Endothelial cell of umbilical vein (primary cell): Measurements from ENCODE around the gene URM1. TPM values are rescaled to one million over a fixed set of nuclear protein-coding genes. Genes with fewer than 3 reads are reported as not detected.

ENCODE experiments used
- BruUV-seq: library from RNA; stranded (reverse); fragments of 400-500 nt; replicated peaks from 2 replicates; lab custom pipeline; 2021; lab: Mats Ljungman, UMichigan
- CTCF ChIA-PET: fragments of 300-600, 350-600 bp; sonication (Branson Sonifier 250); formaldehyde crosslinking; loops from one replicate; lab custom pipeline; 2021; ENCODE audit warnings: antibody characterized with exemption, inconsistent platforms; lab: Charles Lee
- POLR2A ChIA-PET: fragments of 300-600, 350-600 bp; sonication (Branson Sonifier 250); formaldehyde crosslinking; loops from one replicate; lab custom pipeline; 2021; ENCODE audit warnings: antibody characterized with exemption, inconsistent platforms; lab: Charles Lee
- DNase-seq: peaks from one replicate; pipeline ENCODE4 v3.0.0-alpha.2; 2011; ENCODE audit warnings: low read depth, low spot score
- FAIRE-seq: peaks from 2 replicates; lab custom pipeline; 2011; peaks lifted over from hg19 to GRCh38; lab: Jason Lieb, UNC
- H2AFZ ChIP-seq: 2 replicates; pipeline ENCODE4 v1.6.0; 2012; ENCODE audit warnings: low read depth, low read length, control low read depth, inconsistent platforms
- H3K27ac ChIP-seq: 2 replicates; pipeline ENCODE4 v1.5.1; 2011; ENCODE audit warnings: low read depth, mild to moderate bottlenecking, control low read depth, low read length, moderate library complexity; ENCODE audit not compliant: insufficient read depth
- H3K27me3 ChIP-seq, 2 experiments: 2 replicates each; pipeline versions ENCODE4 v1.6.0 to v1.6.1; 2011; ENCODE audit warnings: low read length in 2 of 2, mixed read lengths in 1 of 2; ENCODE audit not compliant: control insufficient read depth in 2 of 2, insufficient read depth in 2 of 2
- H3K36me3 ChIP-seq, 2 experiments: 2 replicates in 1 of 2; 3 replicates in 1 of 2; pipeline ENCODE4 v1.5.1; 2011; ENCODE audit warnings: low read length in 2 of 2, mild to moderate bottlenecking in 1 of 2, moderate library complexity in 1 of 2; ENCODE audit not compliant: control insufficient read depth in 2 of 2, insufficient read depth in 2 of 2; ENCODE audit errors: extremely low read depth in 1 of 2
- H3K4me1 ChIP-seq: 3 replicates; pipeline ENCODE4 v1.5.1; 2011; ENCODE audit warnings: mild to moderate bottlenecking, low read length; ENCODE audit not compliant: control insufficient read depth, insufficient read depth; ENCODE audit errors: extremely low read depth
- H3K4me2 ChIP-seq: 2 replicates; pipeline ENCODE4 v1.6.1; 2011; ENCODE audit warnings: low read length, control low read depth, mixed read lengths; ENCODE audit not compliant: insufficient read depth
- H3K4me3 ChIP-seq, 3 experiments: fragments of 200-600 bp in 1 of 3; sonication (generic), shearing (Covaris generic) in 1 of 3; replicated peaks in 1 of 3; 2 replicates each; pipeline ENCODE4 v1.5.1; 2011 to 2016; ENCODE audit warnings: control low read depth in 3 of 3, low read length in 3 of 3, mild to moderate bottlenecking in 2 of 3, inconsistent platforms in 1 of 3, low read depth in 1 of 3, moderate library complexity in 1 of 3; ENCODE audit not compliant: insufficient read depth in 1 of 3
- H3K79me2 ChIP-seq: 2 replicates; pipeline ENCODE4 v1.6.0; 2012; ENCODE audit warnings: low read length, inconsistent platforms; ENCODE audit not compliant: control insufficient read depth, insufficient read depth
- H3K9ac ChIP-seq: replicated peaks from 2 replicates; pipeline ENCODE3; 2011; ENCODE audit warnings: low read length, control low read depth; ENCODE audit not compliant: insufficient read depth; ENCODE audit errors: extremely low read depth
- H3K9me1 ChIP-seq: replicated peaks from 3 replicates; pipeline ENCODE4 v1.6.0; 2011; ENCODE audit warnings: mild to moderate bottlenecking, low read length; ENCODE audit not compliant: control insufficient read depth, insufficient read depth; ENCODE audit errors: extremely low read depth
- H3K9me3 ChIP-seq: replicated peaks from 2 replicates; pipeline ENCODE4 v1.5.1; 2012; ENCODE audit warnings: low read length, inconsistent platforms; ENCODE audit not compliant: control insufficient read depth, insufficient read depth
- H4K20me1 ChIP-seq: replicated peaks from 2 replicates; pipeline ENCODE3; 2011; ENCODE audit warnings: mild to moderate bottlenecking, low read length; ENCODE audit not compliant: control insufficient read depth, insufficient read depth; ENCODE audit errors: extremely low read depth
- EZH2 ChIP-seq: IDR thresholded peaks from 2 replicates; pipeline ENCODE4 v1.6.1; 2012; ENCODE audit warnings: borderline replicate concordance, low read depth, mild to moderate bottlenecking, moderate library complexity, low read length, inconsistent platforms; ENCODE audit not compliant: severe bottlenecking
- FOS ChIP-seq: IDR thresholded peaks from 2 replicates; pipeline ENCODE4 v1.6.1; 2011; ENCODE audit warnings: mild to moderate bottlenecking, low read length, moderate library complexity, borderline replicate concordance; ENCODE audit not compliant: insufficient read depth
- GATA2 ChIP-seq: IDR thresholded peaks from 2 replicates; pipeline ENCODE4 v1.7.0; 2011; ENCODE audit warnings: low read depth, mild to moderate bottlenecking, moderate library complexity, mixed read lengths, low read length; ENCODE audit not compliant: insufficient read length, insufficient read depth
- JUN ChIP-seq: IDR thresholded peaks from 2 replicates; pipeline ENCODE4 v1.6.1; 2011; ENCODE audit warnings: borderline replicate concordance, low read depth; ENCODE audit not compliant: insufficient read length, insufficient read depth
- MYC ChIP-seq: IDR thresholded peaks from one replicate; pipeline ENCODE4 v1.6.1; 2011; ENCODE audit warnings: mild to moderate bottlenecking, low read depth, low read length
- POLR2A ChIP-seq: IDR thresholded peaks from 2 replicates; pipeline ENCODE4 v1.6.1; 2012; ENCODE audit warnings: low read depth, mild to moderate bottlenecking, control low read depth, low read length
- POLR2AphosphoS5 ChIP-seq: IDR thresholded peaks from 2 replicates; pipeline ENCODE4 v1.6.1; 2012; ENCODE audit warnings: low read depth, mild to moderate bottlenecking, control low read depth, low read length, moderate library complexity; ENCODE audit not compliant: insufficient read depth
- dilution Hi-C: fragments of 300-500 bp; cut with MboI; formaldehyde crosslinking; loops from one replicate; pipeline ENCODE4 v1.15.0; 2019; ENCODE audit warnings: low sequenced_read_pairs; ENCODE audit not compliant: extremely low pct_ligation_motif_present
- intact Hi-C: fragments of 100-400 bp; cut with micrococcal nuclease; formaldehyde crosslinking; loops from one replicate; pipeline ENCODE4 v1.10.0; 2022
- polyA plus RNA-seq, 4 experiments: library from polyadenylated mRNA; depleted of rRNA in 3 of 4; stranded (reverse) in 3 of 4; unstranded in 1 of 4; fragments of >200 nt; gene quantifications; 2 replicates each; pipeline versions ENCODE4 v1.2.1 to v1.2.3, GENCODE V29; 2011 to 2012; ENCODE audit warnings: missing spikeins in 1 of 4
- total RNA-seq: library from RNA; stranded (reverse); gene quantifications from 2 replicates; pipeline ENCODE4 v1.2.3, GENCODE V29; 2021
- TF ChIP-seq, protein P1 (sequence below), 2 donors: IDR thresholded peaks; 1 replicate in 1 of 2; 2 replicates in 1 of 2; pipeline ENCODE4 v1.5.1; 2011; ENCODE audit warnings: low read length in 2 of 2, mild to moderate bottlenecking in 2 of 2, moderate library complexity in 2 of 2, control low read depth in 1 of 2, inconsistent platforms in 1 of 2, low read depth in 1 of 2; ENCODE audit not compliant: insufficient read depth in 1 of 2; ENCODE audit errors: extremely low read depth in 1 of 2

The URM1 gene
- total and polyA plus RNA-seq, 2 donors (not counting 3 experiments of a cell fraction or from before 2014, with no cell fraction given) = 86.5 to 100 TPM

- no peaks in the 10 kb centered on the region for H3K36me3 ChIP-seq
- POLR2A ChIA-PET = no interaction called here
- peaks cover 9 to 10% of the 10 kb centered on the region in 2 experiments for H3K27me3 ChIP-seq
- intact Hi-C loops = no loop called here
- peak overlapping the region; percentile 73 for H2AFZ ChIP-seq
- FAIRE-seq (no peak), DNase-seq (no peak)
- no peak overlapping the region for H3K4me3 ChIP-seq
- peak overlapping the region; percentile 64 for H3K4me2 ChIP-seq
- peaks cover 13% of the 10 kb centered on the region for H3K4me1 ChIP-seq
- no peaks in the 10 kb centered on the region for H3K9me3 ChIP-seq
- TF ChIP-seq MYC (no peak), FOS (no peak), JUN (no peak)
- no peaks in the 10 kb centered on the region for H3K9me1 ChIP-seq
- dilution Hi-C loops = no loop called here
- no TSS peak for BruUV-seq
- no peak overlapping the region for H3K27ac ChIP-seq
- H4K20me1 ChIP-seq = no peaks in the 10 kb centered on the region
- CTCF ChIA-PET = interaction anchor here (0.6 to 4.2 kb wide), 23 partner anchors 9 to 1655 kb away, joined by 3 to 45 read pairs (median 5); partner anchors contain the start of gene URM1
- no peaks in the 10 kb centered on the region for H3K79me2 ChIP-seq
- H3K9ac ChIP-seq = no peak overlapping the region
Observed at GRCh38 chr9:128419061-128419925, 48.1 kb downstream of the URM1 start.

GRCh38 chr9:128420060-128420650 is 49.0 kb downstream of the URM1 start:
- intact Hi-C loops (loop anchor here (2.0 kb wide), 1 partner anchor 57 kb away; no protein-coding TSS in a partner anchor), dilution Hi-C loops (no loop called here)
- BruUV-seq = no TSS peak
- DNase-seq (peak; percentile 63), FAIRE-seq (no peak)
- Histone ChIP-seq H3K4me2 (peak overlapping the region; percentile 64), H3K9me3 (no peaks in the 10 kb centered on the region), H3K4me1 (peaks cover 13% of the 10 kb centered on the region), H2AFZ (peak overlapping the region; percentile 73), H3K79me2 (no peaks in the 10 kb centered on the region), H3K9ac (no peak overlapping the region), H4K20me1 (no peaks in the 10 kb centered on the region), H3K36me3 (no peaks in the 10 kb centered on the region), H3K4me3 (peak overlapping the region; percentile 53 to 65 (median 59)), H3K27ac (no peak overlapping the region), H3K9me1 (no peaks in the 10 kb centered on the region), H3K27me3 (peaks cover 6 to 9% of the 10 kb centered on the region in 2 experiments)
- no peak for TF ChIP-seq MYC
- TF ChIP-seq, protein P1, sequence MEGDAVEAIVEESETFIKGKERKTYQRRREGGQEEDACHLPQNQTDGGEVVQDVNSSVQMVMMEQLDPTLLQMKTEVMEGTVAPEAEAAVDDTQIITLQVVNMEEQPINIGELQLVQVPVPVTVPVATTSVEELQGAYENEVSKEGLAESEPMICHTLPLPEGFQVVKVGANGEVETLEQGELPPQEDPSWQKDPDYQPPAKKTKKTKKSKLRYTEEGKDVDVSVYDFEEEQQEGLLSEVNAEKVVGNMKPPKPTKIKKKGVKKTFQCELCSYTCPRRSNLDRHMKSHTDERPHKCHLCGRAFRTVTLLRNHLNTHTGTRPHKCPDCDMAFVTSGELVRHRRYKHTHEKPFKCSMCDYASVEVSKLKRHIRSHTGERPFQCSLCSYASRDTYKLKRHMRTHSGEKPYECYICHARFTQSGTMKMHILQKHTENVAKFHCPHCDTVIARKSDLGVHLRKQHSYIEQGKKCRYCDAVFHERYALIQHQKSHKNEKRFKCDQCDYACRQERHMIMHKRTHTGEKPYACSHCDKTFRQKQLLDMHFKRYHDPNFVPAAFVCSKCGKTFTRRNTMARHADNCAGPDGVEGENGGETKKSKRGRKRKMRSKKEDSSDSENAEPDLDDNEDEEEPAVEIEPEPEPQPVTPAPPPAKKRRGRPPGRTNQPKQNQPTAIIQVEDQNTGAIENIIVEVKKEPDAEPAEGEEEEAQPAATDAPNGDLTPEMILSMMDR (IDR thresholded peaks at IDR 0.05; ENCODE audit: extremely low read depth in 1 of 2, insufficient read depth in 1 of 2, low read depth in 1 of 2, low read length in 2 of 2) = peak; percentile 85 to 89
- peak; percentile 28 for TF ChIP-seq POLR2A
- no peak for TF ChIP-seq JUN
- no peak for TF ChIP-seq FOS
- TF ChIP-seq POLR2AphosphoS5 = peak; percentile 54
- TF ChIP-seq EZH2 = no peak
- TF ChIP-seq GATA2 = no peak
- ChIA-PET POLR2A (interaction anchor here (1.2 kb wide), 1 partner anchor 22 kb away, joined by 3 read pairs; no protein-coding TSS in a partner anchor), CTCF (interaction anchor here (0.6 to 4.2 kb wide), 28 partner anchors 9 to 1654 kb away, joined by 3 to 45 read pairs (median 4); partner anchors contain the start of gene URM1)
